SK-N-SH (cell line): ENCODE data around the gene RAB7A. TPM values are rescaled to one million over a fixed set of nuclear protein-coding genes. Genes with fewer than 3 reads are reported as not detected.

Experiments used
- CTCF ChIA-PET: fragments of 300-600, 350-600 bp; formaldehyde crosslinking; extraction: SDS; loops from one replicate; lab custom pipeline; 2021; lab: Yijun Ruan, JAX
- POLR2A ChIA-PET: fragments of 350-600 bp; sonication (Branson Sonifier 250); formaldehyde crosslinking; extraction: SDS; loops from one replicate; lab custom pipeline; 2020; ENCODE audit warnings: antibody characterized with exemption, inconsistent platforms; lab: Yijun Ruan, JAX
- DNase-seq: peaks from one replicate; pipeline ENCODE4 v3.0.0; 2012
- H2AFZ ChIP-seq: fragments of 200-600 bp; sonication (generic); 2 replicates; pipeline ENCODE4 v1.8.1; 2016; ENCODE audit warnings: antibody characterized with exemption, mild to moderate bottlenecking, low read depth
- H3F3A ChIP-seq: fragments of 200-600 bp; sonication (generic); replicated peaks from 2 replicates; pipeline ENCODE3; 2016; ENCODE audit warnings: antibody characterized with exemption, mild to moderate bottlenecking; ENCODE audit not compliant: insufficient read depth
- H3K27ac ChIP-seq, 2 experiments: fragments of 200-500 bp in 1 of 2; fragments of 200-600 bp in 1 of 2; sonication (Bioruptor generic) in 1 of 2; sonication (generic), shearing (Covaris generic) in 1 of 2; 2 replicates each; pipeline versions ENCODE4 v1.5.1 to v1.6.1; 2014 to 2016; ENCODE audit warnings: low read depth in 2 of 2, inconsistent platforms in 1 of 2, low read length in 1 of 2, mild to moderate bottlenecking in 1 of 2, mixed read lengths in 1 of 2
- H3K27me3 ChIP-seq: fragments of 200-600 bp; sonication (generic), shearing (Covaris generic); 2 replicates; pipeline ENCODE4 v1.6.1; 2016; ENCODE audit warnings: mixed run types; ENCODE audit not compliant: insufficient read depth
- H3K36me3 ChIP-seq, 2 experiments: fragments of 200-500 bp in 1 of 2; fragments of 200-600 bp in 1 of 2; sonication (Bioruptor generic) in 1 of 2; sonication (generic) in 1 of 2; replicated peaks in 1 of 2; 2 replicates each; pipeline versions ENCODE3 to v1.5.1; 2014 to 2016; ENCODE audit warnings: low read length in 1 of 2, mild to moderate bottlenecking in 1 of 2; ENCODE audit not compliant: insufficient read depth in 2 of 2, control insufficient read depth in 1 of 2
- H3K4me1 ChIP-seq, 2 experiments: fragments of 200-500 bp in 1 of 2; fragments of 200-600 bp in 1 of 2; sonication (Bioruptor generic) in 1 of 2; sonication (generic), shearing (Covaris generic) in 1 of 2; 2 replicates each; pipeline versions ENCODE4 v1.5.1 to v1.6.1; 2014 to 2016; ENCODE audit warnings: low read depth in 1 of 2, low read length in 1 of 2, mixed run types in 1 of 2; ENCODE audit not compliant: insufficient read depth in 2 of 2, control insufficient read depth in 1 of 2
- H3K4me2 ChIP-seq: fragments of 200-600 bp; sonication (generic), shearing (Covaris generic); 2 replicates; pipeline ENCODE4 v1.6.1; 2017; ENCODE audit warnings: mixed run types
- H3K4me3 ChIP-seq, 2 experiments: fragments of 200-500 bp in 1 of 2; fragments of 200-600 bp in 1 of 2; sonication (Bioruptor generic) in 1 of 2; sonication (generic), shearing (Covaris generic) in 1 of 2; 2 replicates each; pipeline versions ENCODE4 v1.5.1 to v1.8.1; 2014 to 2016; ENCODE audit warnings: low read depth in 2 of 2, inconsistent platforms in 1 of 2, low read length in 1 of 2, mild to moderate bottlenecking in 1 of 2, mixed read lengths in 1 of 2, moderate library complexity in 1 of 2
- H3K79me2 ChIP-seq: fragments of 200-600 bp; sonication (generic); 2 replicates; pipeline ENCODE4 v1.8.1; 2017; ENCODE audit warnings: mild to moderate bottlenecking; ENCODE audit not compliant: insufficient read depth
- H3K9ac ChIP-seq: fragments of 200-600 bp; sonication (generic); 2 replicates; pipeline ENCODE4 v1.6.1; 2017; ENCODE audit warnings: mixed run types
- H3K9me2 ChIP-seq: fragments of 200-600 bp; sonication (generic); 2 replicates; pipeline ENCODE4 v1.6.1; 2017; ENCODE audit warnings: mixed run types
- H3K9me3 ChIP-seq: fragments of 200-600 bp; sonication (generic); 2 replicates; pipeline ENCODE4 v1.6.1; 2017; ENCODE audit warnings: mixed run types, mild to moderate bottlenecking, moderate library complexity
- H4K20me1 ChIP-seq: fragments of 200-600 bp; sonication (generic); 2 replicates; pipeline ENCODE4 v1.6.1; 2017; ENCODE audit warnings: mild to moderate bottlenecking, mixed run types; ENCODE audit not compliant: insufficient read depth
- CHD2 ChIP-seq: fragments of 150-350 bp; IDR thresholded peaks from 2 replicates; pipeline ENCODE4 v1.6.1; 2018; ENCODE audit warnings: low read length; ENCODE audit not compliant: partially characterized antibody
- ELF1 ChIP-seq: IDR thresholded peaks from 2 replicates; pipeline ENCODE4 v1.4.0; 2012
- EP300 ChIP-seq, 2 experiments: IDR thresholded peaks; 2 replicates each; pipeline versions ENCODE4 v1.4.0 to v1.6.1; 2012; ENCODE audit warnings: borderline replicate concordance in 1 of 2, low read depth in 1 of 2, low read length in 1 of 2
- EZH2phosphoT487 ChIP-seq: fragments of 200-600 bp; sonication (generic); IDR thresholded peaks from 2 replicates; pipeline ENCODE4 v1.6.1; 2017; ENCODE audit warnings: low read depth, mixed run types, mild to moderate bottlenecking, antibody characterized with exemption, moderate library complexity, borderline replicate concordance
- FOSL2 ChIP-seq: IDR thresholded peaks from 2 replicates; pipeline ENCODE4 v1.4.0; 2012; ENCODE audit warnings: low read depth, mild to moderate bottlenecking, moderate library complexity, borderline replicate concordance
- FOXJ3 ChIP-seq: sonication (generic); formaldehyde crosslinking; IDR thresholded peaks from 2 replicates; pipeline ENCODE4 v1.5.1; 2020; ENCODE audit warnings: mild to moderate bottlenecking, missing genetic modification reagents
- FOXM1 ChIP-seq: IDR thresholded peaks from 2 replicates; pipeline ENCODE4 v1.4.0; 2012; ENCODE audit warnings: low read depth, mild to moderate bottlenecking
- GABPA ChIP-seq: IDR thresholded peaks from 2 replicates; pipeline ENCODE4 v1.4.0; 2012; ENCODE audit warnings: low read depth, mild to moderate bottlenecking
- GATA2 ChIP-seq: sonication (generic); formaldehyde crosslinking; IDR thresholded peaks from 2 replicates; pipeline ENCODE4 v1.5.0; 2020; ENCODE audit warnings: mild to moderate bottlenecking, missing genetic modification reagents
- IRF3 ChIP-seq: fragments of 150-350 bp; IDR thresholded peaks from 2 replicates; pipeline ENCODE4 v1.6.1; 2016; ENCODE audit warnings: mild to moderate bottlenecking, low read depth, low read length
- MXI1 ChIP-seq: IDR thresholded peaks from 2 replicates; pipeline ENCODE4 v1.6.1; 2012; ENCODE audit warnings: mild to moderate bottlenecking, low read depth, low read length, improper control_type of control experiment
- NFIC ChIP-seq: IDR thresholded peaks from 2 replicates; pipeline ENCODE4 v1.4.0; 2012; ENCODE audit warnings: borderline replicate concordance
- NRF1 ChIP-seq: IDR thresholded peaks from 2 replicates; pipeline ENCODE4 v1.6.1; 2012; ENCODE audit warnings: low read depth, mild to moderate bottlenecking, low read length
- RAD21 ChIP-seq: IDR thresholded peaks from 2 replicates; pipeline ENCODE4 v1.6.1; 2012; ENCODE audit warnings: mild to moderate bottlenecking, low read length
- RCOR1 ChIP-seq: fragments of 150-350 bp; IDR thresholded peaks from 2 replicates; pipeline ENCODE4 v1.6.1; 2017; ENCODE audit warnings: antibody characterized with exemption, low read length
- RFX5 ChIP-seq: IDR thresholded peaks from 2 replicates; pipeline ENCODE4 v1.6.1; 2012; ENCODE audit warnings: mild to moderate bottlenecking, improper control_type of control experiment, low read length
- RXRA ChIP-seq: IDR thresholded peaks from 2 replicates; pipeline ENCODE4 v1.4.0; 2012; ENCODE audit warnings: low read depth, mild to moderate bottlenecking, borderline replicate concordance
- SMC3 ChIP-seq: IDR thresholded peaks from 2 replicates; pipeline ENCODE4 v1.6.1; 2012; ENCODE audit warnings: low read depth, low read length, improper control_type of control experiment
- TAF1 ChIP-seq: IDR thresholded peaks from 2 replicates; pipeline ENCODE4 v1.6.1; 2012; ENCODE audit warnings: low read depth, mild to moderate bottlenecking, low read length, moderate library complexity, borderline replicate concordance
- TCF12 ChIP-seq: IDR thresholded peaks from 2 replicates; pipeline ENCODE4 v1.4.0; 2012
- USF2 ChIP-seq: fragments of 150-350 bp; IDR thresholded peaks from 2 replicates; pipeline ENCODE4 v1.6.1; 2017; ENCODE audit warnings: antibody characterized with exemption, low read length, low read depth, borderline replicate concordance
- YY1 ChIP-seq: IDR thresholded peaks from 2 replicates; pipeline ENCODE4 v1.4.0; 2012; ENCODE audit warnings: low read depth, mild to moderate bottlenecking
- ZBTB33 ChIP-seq: IDR thresholded peaks from 2 replicates; pipeline ENCODE4 v1.4.0; 2012; ENCODE audit warnings: low read depth, borderline replicate concordance
- WGBS: methylation state at CpG from one replicate; pipeline ENCODE4 v1.1.6; 2017; ENCODE audit warnings: low lambda C conversion rate; 5-methylcytosine and 5-hydroxymethylcytosine counted together
- polyA plus RNA-seq, 3 experiments: library from polyadenylated mRNA; depleted of rRNA; stranded (reverse); fragments of >200 nt; gene quantifications; 2 replicates each; pipeline ENCODE4 v1.2.3, GENCODE V29; 2012

The RAB7A gene
- polyA plus RNA-seq, 1 of the 3 experiments (the other 2 are of a cell fraction): 271 TPM

- POLR2A ChIA-PET: no interaction called here
- no peak for TF ChIP-seq SMC3
- no peak for TF ChIP-seq EZH2phosphoT487
- TF ChIP-seq EP300 (IDR thresholded peaks at IDR 0.05; ENCODE audit: borderline replicate concordance in 1 of 2, low read depth in 1 of 2, low read length in 1 of 2): no peak
- no peak for TF ChIP-seq YY1
- no peak for TF ChIP-seq FOSL2
- TF ChIP-seq USF2: no peak
- TF ChIP-seq TAF1: no peak
- TF ChIP-seq RXRA: no peak
- no peak for TF ChIP-seq FOXM1
- TF ChIP-seq NFIC: no peak
- no peak for TF ChIP-seq TCF12
- TF ChIP-seq NRF1: no peak
- TF ChIP-seq, all 33 proteins: peak for 0
- H3K9me3 ChIP-seq: no peaks in the 10 kb centered on the region
- no peak for DNase-seq
- H3K9ac ChIP-seq: no peak overlapping the region
- no peaks in the 10 kb centered on the region for H4K20me1 ChIP-seq
- 98% methylated on average over 5 of the region's 5 CpGs for WGBS
- no peaks in the 10 kb centered on the region for H3K27me3 ChIP-seq
- no peaks in the 10 kb centered on the region for H3K36me3 ChIP-seq
- no peaks in the 10 kb centered on the region for H3K9me2 ChIP-seq
- CTCF ChIA-PET: interaction anchor here (1.1 to 1.5 kb wide), 4 partner anchors 22 to 96 kb away, joined by 4 to 7 read pairs (median 4); no protein-coding TSS in a partner anchor
- peaks cover 0 to 16% of the 10 kb centered on the region in 2 experiments; a peak in 2 of 4 replicates for H3K4me1 ChIP-seq
- H3K4me2 ChIP-seq: no peak overlapping the region
- no peak overlapping the region for H3K4me3 ChIP-seq
- no peaks in the 10 kb centered on the region for H3F3A ChIP-seq
- no peak overlapping the region for H3K27ac ChIP-seq
- no peaks in the 10 kb centered on the region for H3K79me2 ChIP-seq
- H2AFZ ChIP-seq: no peak overlapping the region
Observed at GRCh38 chr3:128703561-128703960, 22.4 kb upstream of the RAB7A start.

GRCh38 chr3:128706086-128706615 is 19.8 kb upstream of the RAB7A start:
- Histone ChIP-seq H3K4me3 (no peak overlapping the region), H3K27ac (no peak overlapping the region), H3K9ac (no peak overlapping the region), H3K9me3 (no peaks in the 10 kb centered on the region), H4K20me1 (no peaks in the 10 kb centered on the region), H3K36me3 (no peaks in the 10 kb centered on the region), H3K79me2 (no peaks in the 10 kb centered on the region), H3F3A (no peaks in the 10 kb centered on the region), H3K9me2 (no peaks in the 10 kb centered on the region), H3K4me2 (no peak overlapping the region), H3K27me3 (no peaks in the 10 kb centered on the region), H2AFZ (no peak overlapping the region), H3K4me1 (peaks cover 0 to 13% of the 10 kb centered on the region in 2 experiments; a peak in 2 of 4 replicates)
- WGBS: 74% methylated on average over 7 of the region's 7 CpGs
- DNase-seq: no peak
- POLR2A ChIA-PET: no interaction called here
- CTCF ChIA-PET: interaction anchor here (1.0 to 2.0 kb wide), 2 partner anchors 19 to 26 kb away, joined by 4 read pairs; no protein-coding TSS in a partner anchor
- no peak for TF ChIP-seq RAD21
- no peak for TF ChIP-seq FOXJ3 (CRISPR knock-in tag)
- no peak for TF ChIP-seq EZH2phosphoT487
- TF ChIP-seq TAF1: no peak
- TF ChIP-seq ELF1: no peak
- TF ChIP-seq MXI1: no peak
- TF ChIP-seq NRF1: no peak
- TF ChIP-seq FOXM1: no peak
- no peak for TF ChIP-seq GATA2 (CRISPR knock-in tag)
- no peak for TF ChIP-seq RCOR1
- no peak for TF ChIP-seq TCF12
- TF ChIP-seq ZBTB33: no peak
- no peak for TF ChIP-seq YY1
- TF ChIP-seq IRF3: no peak
- no peak for TF ChIP-seq CHD2
- no peak for TF ChIP-seq GABPA
- no peak for TF ChIP-seq RFX5
- TF ChIP-seq FOSL2: no peak
